NCI-H460 (cell line): ENCODE results near the gene TMEM14A. TPM values are rescaled to one million over a fixed set of nuclear protein-coding genes. Genes with fewer than 3 reads are reported as not detected.
"Not testable (repeated sequence)": the region's sequence is repeated elsewhere in the genome, so short reads cannot be mapped to it uniquely, and the experiment has no call there.

Experiments used
- DNase-seq: peaks from one replicate; pipeline ENCODE4 v3.0.0-alpha.2; 2016; ENCODE audit warnings: low read depth; ENCODE audit errors: extremely low read depth
- total RNA-seq: library from RNA; depleted of rRNA; stranded (reverse); fragments of >200 nt; shearing (Covaris generic); gene quantifications from 2 replicates; pipeline ENCODE4 v1.2.3, GENCODE V29; 2014

TMEM14A gene
- total RNA-seq, 1 experiment from 2014 or later, result 14.4 TPM

DNA sequence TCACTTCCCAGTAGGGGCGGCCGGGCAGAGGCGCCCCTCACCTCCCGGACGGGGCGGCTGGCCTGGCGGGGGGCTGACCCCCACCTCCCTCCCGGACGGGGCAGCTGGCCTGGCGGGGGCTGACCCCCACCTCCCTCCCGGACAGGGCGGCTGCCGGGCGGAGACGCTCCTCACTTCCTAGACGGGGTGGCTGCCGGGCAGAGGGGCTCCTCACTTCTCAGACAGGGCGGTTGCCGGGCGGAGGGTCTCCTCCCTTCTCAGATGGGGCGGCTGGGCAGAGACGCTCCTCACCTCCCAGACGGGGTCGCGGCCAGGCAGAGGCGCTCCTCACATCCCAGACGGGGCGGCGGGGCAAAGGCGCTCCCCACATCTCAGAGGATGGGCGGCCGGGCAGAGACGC lies 15.0 kb upstream of the TMEM14A start:
- DNase-seq, result not testable (repeated sequence)

DNA sequence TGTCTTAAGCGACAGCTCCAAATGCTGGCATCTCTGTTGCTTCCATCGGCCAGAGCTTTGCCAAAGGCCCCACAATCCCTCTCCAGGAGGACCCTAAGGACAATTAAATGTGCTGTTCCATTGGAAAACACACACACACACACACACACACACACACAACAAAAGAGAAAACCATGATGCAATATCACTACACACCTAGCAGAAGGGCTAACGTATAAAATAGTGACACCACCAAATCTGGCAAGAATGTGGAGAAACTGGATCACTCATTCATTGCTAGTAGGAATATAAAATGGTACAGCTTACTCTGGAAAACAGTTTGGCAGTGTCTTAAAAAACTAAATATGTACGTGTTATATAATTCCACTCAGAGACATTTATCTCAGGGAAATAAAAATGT lies 13.0 kb upstream of the TMEM14A start:
- DNase-seq, result no peak

DNA sequence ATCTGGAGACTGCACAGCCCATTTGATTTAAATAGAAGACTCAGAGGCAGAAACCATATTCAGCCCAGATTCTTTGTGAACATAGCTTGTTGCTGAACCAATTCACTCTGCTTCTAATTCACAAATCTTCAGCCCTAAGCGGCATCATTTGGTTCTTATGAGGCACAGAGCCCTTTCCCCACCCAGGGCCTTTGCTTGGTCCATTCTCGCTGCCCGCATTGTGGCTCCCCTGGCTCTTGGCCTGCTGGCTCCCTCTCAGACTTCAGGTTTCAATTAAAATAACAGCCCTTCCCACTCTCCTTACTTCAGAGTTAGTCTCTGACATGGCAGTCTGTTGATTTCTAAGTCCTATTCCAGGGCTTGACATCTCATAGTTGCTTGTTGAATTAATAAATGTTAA lies 9.4 kb upstream of the TMEM14A start:
- no peak for DNase-seq

DNA sequence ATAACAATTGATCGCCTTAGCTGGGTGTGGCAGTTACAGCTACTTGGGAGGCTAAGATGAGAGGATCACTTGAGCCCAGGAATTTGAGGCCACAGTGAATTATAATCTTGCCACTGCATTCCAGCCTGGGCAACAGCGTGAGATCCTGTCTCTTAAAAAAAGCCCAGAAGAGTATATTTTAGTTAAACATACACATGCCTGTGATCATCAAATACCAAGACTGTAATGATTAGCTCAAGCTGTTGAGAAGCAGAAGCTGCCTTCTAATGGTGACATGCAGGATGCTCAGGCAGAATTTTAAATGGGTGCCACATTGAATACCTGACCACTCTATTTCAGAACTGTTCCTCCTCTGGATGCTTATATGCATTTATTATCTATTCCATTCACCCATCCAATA lies 8.9 kb upstream of the TMEM14A start:
- no peak for DNase-seq

DNA sequence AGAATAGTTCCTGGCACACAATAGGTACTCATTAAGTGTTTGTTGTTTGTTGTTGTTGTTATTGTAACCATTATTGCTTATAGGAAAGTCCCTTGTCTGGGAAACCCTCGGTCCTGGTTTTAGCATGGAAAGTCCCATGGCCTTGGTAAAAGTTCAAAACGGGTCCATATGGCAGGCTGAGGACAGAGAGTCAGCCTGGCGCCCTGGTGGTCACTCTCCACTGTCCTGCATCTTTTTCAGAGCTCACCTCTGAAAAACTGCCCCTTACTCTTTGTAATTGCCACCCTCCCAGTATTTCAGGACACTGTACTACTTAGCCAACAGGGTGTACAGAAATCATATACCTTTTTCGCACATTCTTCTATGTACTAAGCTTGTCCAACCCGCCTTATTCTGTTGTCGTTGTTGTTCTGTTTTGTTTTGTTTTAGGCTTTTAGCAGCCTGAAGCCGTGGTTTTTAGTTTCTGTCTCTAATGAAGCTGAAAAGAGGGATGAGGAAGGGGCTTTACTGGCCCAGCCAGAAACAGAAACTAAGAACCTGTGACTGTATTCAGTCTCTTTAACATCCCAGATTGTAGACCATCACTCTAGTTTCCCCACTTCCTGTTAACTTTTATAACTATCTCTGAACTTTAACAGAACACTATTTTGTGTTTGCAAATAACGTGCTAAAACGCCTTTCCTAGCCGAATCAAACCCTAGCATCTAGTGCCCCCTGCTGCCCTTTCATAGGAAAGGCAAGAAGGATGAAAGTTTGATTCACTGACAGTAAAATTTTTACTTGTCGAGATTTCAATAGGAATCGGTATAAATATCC lies 7.6 kb upstream of the TMEM14A start:
- DNase-seq, result peak; percentile 52

DNA sequence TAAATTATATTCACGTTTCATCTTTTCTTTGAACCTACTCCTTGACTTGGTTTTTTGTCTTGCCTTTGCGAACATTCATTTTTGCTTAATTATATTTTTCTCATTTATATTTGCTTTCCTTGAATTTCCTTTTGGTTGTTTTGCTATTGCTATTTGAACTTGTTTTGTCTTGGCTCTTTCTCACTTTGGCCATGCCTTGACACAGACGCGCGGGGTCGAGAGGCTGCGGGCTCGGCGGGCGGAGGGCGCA lies 7.1 kb upstream of the TMEM14A start:
- DNase-seq, result no peak

DNA sequence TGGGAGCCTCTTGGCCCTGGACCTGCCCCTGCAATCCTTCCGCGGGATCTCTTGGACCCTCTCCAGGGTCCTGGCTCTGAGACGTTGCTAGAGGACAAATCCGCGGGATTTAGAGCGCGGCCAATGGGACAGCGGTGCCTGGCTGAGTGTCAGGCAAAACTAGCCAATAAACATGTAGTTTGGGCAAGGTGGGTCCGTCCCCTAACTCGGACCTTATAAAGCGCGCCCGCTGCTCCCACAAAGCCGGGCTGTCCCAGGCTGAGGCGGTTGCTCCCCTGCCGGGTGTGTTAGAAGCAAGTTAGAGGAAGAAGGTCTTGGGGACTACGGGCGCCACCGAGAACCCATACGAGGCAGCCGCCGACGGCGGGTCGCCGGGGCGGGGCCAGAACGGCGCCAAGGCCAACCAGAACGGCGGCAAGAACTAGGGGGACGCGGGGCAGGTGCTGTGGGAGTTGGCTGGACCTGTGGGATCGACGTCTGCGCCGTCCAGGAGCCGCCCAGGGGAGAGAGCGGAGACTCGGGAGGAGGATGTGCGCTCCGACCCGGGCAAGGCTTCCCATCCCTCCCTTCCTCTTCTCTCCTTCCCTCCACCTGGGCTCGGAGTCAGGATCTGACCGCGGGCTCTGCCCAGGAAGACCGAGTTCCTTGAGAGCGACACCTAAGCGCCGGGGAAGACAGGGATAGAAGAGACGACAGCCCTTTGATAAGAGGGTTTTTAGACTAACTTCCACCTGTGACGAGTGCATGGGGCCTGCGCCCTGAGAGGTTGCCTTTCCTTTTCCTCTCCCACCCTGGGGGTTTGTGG lies 6.5 kb upstream of the TMEM14A start:
- DNase-seq, result peak; percentile 92

DNA sequence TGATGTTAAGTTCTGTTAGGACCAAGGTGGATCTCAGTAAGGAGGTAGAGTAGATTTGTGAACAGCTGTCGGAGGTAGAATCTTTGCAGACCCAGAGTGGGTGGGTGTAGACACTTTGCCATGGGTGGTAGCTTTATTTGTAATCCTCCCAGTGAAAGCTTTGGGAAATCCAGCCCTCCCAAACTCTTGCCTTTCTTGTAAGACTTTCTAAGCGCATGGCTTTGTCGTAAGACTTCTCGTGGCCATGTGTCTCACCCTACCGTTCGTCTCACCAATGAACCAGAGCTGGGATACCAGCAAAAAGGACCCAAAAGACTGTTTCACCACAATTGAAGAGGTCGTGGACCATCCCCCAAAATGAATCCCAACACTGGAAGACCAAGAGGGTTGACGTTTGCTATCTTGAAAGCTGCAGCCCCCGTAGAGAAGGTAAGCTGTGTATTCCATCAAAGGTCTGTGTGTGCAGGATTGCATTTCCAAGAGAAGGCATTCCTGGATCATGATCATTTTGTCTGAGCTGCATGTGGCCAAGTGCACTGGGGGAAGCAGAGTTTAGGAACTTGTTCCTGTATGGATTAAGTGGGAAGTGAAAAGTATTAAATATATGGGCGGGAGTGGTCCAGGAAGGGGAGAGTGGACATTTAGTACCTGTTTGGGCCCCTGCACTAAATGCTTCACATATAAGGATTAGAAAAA lies 5.8 kb upstream of the TMEM14A start:
- DNase-seq, result no peak

DNA sequence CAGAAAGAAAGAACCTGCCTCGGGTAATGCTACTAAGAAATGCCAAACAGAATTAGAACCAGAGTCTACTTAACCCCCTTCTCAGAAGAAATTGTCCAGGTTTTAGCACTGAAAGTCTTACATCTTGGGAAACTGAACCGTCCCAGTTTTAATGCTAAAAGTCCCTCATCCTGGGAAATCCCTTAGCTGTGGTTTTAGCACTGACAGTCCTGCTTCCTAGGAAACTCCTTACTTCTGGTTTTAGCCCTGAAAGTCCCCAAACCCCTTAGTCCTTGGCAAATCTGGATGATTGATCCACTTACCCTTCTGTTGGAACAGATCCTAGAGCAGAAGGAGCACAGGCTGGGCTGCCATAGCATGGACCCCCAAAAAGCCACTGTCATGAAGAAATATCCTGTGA lies 4.8 kb upstream of the TMEM14A start:
- no peak for DNase-seq

DNA sequence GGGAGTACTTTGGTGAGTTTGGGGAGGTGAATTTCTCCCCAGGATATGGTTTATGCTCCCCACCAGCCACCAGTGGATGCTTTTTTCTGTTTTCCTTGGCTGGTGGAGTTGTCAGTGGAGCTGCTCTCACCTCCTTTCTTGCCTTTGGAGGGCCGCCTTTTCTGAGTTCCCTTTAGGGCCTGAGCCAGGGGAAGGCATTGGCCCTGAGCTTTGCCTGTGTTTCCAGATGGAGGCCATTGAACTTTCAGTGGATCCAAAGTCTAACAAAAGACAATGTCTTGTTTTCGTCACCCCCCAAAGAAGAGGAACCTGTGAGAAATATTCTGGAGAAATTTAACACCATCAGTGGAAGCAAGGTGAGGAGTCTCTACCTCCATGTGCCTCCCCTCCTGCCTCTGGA lies 4.4 kb upstream of the TMEM14A start:
- DNase-seq, result no peak

DNA sequence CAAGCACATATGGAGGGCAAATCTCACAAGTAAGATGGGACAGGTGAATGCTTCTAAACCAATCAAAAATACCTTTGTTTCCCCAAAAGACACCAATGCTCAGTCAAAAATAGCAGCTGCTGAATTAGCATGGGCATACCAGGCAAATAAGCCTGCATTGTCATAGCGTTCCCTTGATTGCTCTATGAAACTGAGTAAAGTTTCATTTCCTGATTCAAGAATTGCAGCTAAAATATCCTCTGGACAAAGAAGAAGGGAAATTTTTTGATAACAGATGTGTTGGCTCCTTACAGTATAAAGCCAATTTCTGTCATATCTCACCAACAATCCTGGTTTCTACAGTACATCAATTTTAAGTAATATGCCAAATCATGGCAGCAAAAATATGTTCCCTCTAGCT lies 3.3 kb upstream of the TMEM14A start:
- no peak for DNase-seq

DNA sequence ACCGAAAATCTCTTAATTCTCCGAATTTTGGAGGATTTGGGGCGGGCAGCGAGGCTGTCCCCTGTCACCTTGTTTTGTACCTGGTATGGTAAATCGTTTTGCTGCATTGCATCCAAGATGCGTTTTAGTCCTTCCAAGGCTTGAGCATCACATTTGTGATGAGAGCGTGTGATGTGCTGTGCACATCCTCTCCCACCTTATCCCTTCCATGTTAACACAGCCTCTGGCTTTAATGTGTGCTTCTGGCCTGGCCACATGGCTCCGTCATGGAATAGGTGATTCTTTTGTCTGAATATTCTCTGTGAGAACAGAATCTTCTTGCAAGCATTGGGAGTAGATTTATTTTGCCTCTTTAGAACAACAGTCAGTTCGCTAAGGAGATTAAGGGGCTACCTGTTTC lies 763 bp downstream of the TMEM14A start:
- no peak for DNase-seq

DNA sequence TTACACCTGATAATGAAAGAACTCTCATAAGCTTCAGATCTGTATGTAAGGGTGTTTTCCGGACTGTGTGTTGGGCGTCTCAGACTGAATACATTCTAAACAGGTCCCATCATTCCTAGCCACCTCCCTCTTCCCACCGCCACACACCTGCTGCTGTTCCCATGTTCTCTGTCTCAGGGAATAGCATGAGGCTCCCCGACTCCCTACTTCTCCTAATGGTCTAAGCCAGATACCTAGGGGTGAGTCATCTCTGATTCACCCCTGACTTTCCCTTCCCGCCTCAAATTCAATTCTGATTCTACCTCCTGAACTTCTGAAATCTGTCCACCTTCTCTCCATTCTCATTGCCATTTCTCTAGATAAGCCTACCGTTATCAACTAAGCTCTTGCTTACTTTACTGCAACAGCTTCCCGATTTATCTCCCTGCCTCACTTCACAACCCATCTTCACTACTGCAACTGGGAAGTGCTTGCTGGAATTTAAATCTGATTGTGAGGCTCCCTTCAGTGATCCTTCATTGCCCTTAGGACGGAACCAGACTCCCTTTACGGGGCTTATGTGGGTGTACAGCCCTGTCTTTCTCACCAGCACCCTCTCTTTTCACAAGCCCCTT lies 1.6 kb downstream of the TMEM14A start:
- DNase-seq, result no peak

DNA sequence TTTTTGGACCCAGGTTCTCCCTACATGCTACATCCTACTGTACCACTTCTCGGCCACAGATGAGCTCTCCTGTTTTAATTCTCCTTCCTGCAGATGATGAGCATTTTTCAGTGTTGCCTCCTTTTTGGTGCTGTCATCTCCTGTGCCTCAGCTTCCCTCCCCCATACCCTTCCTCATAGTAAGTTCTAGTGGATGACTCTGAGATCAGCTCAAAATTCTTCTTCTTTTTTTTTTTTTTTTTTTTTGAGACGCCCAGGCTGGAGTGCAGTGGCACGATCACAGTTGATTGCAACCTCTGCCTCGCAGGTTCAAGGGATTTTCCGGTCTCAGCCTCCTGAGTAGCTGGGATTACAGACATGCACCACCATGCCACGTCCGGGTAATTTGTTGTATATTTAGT lies 3.8 kb downstream of the TMEM14A start:
- no peak for DNase-seq

DNA sequence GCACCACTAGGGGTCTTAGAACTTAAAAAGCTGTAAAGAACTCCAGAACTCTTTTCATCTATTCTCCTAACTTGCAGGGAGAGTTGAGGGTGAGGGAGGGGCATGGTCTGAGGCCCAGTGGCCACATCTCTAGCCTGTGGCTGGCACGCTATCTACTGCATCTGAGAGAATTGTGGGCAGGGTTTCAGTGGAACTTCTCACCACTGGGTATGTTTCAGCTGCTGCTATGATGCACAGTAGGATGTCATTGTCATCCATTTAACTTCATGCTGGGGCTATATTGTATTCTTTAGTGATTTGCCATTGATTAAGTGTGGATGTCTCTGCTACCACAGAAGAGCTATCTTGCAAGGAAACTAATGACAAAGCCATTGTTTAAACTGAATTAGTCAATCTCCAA lies 4.5 kb downstream of the TMEM14A start:
- no peak for DNase-seq

DNA sequence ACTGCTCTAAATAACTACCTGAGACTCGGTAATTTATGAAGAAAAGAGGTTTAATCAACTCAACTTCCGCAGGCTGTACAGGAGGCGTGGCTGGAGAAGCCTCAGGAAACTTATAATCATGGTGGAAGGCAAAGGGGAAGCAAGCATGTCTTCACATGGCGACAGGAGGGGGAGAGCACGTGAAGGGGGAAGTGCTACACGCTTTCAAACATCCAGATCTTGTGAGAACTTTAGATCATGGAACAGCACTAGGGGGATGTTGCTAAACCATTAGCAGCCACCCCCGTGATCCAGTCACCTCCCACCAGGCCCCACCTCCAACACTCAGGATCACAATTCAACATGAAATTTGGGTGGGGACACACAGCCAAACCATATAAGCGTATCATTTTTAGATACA lies 5.7 kb downstream of the TMEM14A start:
- DNase-seq, result not testable (repeated sequence)

DNA sequence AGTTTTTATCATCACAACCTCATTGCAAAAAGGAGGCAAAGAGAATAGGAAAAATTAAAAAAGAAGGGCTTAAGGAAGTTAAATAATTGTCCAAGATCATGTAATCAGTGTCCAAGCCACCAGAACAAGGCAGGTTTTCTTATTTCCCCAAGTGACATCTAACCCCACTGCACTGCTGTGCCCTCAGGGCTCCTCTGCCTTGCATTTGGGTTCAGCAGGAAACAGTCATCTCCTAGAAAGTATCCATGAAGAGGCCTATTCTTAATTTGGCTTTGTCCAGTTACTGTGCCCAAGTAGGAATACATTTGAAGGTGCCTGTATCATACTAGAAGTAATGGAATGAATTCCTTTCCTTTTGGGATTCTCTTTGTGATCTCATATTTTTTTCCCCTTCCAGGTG lies 10.5 kb downstream of the TMEM14A start:
- no peak for DNase-seq

DNA sequence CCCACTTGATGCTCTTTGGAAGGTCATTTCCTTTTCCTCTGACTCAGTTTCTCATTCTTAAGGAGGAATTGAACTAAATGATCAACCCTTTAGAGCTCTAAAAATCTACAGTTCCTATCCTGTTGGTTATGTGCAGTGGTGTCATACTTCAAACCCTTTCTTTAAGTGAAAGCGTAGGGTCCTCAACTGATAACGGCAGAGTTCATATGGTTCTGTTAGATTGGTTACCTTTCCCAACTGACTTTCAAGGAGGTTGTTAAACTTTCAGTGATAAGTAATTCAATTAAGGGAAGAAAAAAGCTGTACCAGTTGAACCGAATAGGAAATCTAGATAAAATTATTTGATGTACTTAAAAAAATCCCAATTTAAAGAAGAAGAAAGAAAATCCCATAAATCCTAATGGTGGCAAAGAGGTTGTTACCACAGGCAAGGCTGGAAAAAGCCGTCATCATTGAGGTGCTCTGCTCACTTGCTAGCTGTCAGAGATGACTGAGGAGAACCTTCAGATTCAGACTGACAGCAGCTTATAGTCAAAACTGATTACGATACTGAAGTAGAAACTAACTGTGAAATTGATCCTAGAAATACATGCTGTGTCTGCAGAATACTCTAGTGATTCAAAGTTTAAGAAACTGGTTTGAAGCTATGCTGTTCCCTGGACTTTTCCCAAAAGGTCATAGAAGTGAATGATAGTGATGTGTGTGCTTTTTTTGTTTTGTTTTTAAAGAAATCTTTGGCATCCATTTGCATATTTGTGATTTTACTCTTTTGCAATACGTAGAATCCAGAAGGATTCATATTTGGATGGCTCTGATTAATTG lies 16.2 kb downstream of the TMEM14A start:
- DNase-seq, result no peak

DNA sequence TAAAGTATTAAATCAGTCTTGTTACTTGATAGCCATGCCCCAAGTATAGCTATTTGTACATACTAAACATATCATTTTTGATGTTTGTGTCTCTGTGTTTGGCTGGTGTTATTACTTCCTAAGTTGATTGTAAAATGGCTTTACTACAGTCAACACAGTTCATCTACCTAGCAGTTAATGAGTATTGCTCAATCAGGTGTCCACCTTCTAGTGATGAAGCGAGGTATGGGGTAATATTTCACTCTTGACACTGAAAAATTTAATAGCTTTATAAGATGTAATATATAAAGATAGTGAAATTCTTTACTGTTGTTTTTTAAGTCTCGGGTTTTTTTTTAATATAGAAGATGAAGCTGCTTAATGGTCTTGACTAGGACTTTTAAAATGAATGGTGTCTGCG lies 18.9 kb downstream of the TMEM14A start:
- no peak for DNase-seq

DNA sequence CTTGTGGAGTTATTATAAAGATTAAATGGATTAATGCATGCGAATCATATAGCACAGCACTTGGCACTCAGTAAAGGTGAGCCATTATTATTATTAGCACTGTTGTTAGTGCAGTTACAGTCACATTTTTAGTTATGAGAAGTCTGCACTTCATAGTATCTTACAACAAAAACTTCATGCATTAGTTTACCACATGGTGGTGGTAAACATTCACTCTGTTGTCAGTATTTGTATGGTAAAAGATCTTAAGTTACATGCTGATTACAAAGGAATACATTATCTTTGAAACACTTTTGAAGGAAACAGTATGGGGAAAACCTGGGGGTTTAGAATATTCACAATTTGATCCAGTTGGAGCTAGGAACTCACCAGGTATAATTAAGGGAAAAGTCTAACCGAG lies 20.8 kb downstream of the TMEM14A start:
- no peak for DNase-seq

DNA sequence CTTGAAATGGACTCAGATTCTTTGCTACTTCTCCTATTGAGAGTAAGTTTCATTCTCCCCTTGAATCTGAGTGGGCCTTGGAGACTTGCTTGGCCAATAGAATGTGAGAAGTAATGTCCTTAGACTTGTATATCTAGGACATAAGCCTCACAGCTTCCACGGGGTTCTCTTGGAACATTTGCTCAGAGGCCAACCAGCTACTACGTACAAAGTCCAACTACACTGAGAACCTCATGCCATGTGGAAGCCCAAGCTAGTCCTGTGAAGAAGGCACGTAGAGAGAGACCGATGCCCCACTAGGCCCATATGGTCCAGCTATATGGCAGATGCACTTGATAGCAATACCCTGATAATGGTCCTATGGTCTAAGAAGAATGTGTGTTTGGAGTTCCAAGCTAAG lies 22.9 kb downstream of the TMEM14A start:
- DNase-seq, result no peak
